ENCODE data around the gene COCH. TPM values are rescaled to one million over a fixed set of nuclear protein-coding genes. Genes with fewer than 3 reads are reported as not detected.

The COCH gene
- total RNA-seq, 1 experiment from 2014 or later: 6.7 TPM

- RAD21 ChIA-PET (ENCODE audit: low non-redundant PET in 1 of 2, low total read pairs in 2 of 2, uncharacterized antibody in 2 of 2, unreplicated experiment in 2 of 2): no interaction called here
- no peak overlapping the region for H2AFZ ChIP-seq (ENCODE audit: low read depth, low read length, poor library complexity, severe bottlenecking)
- CTCF ChIA-PET: no interaction called here
- no peak overlapping the region for H3K4me3 ChIP-seq (replicated peaks in 1 of 2; ENCODE audit: low read depth in 1 of 2, low read length in 2 of 2)
- H3K9ac ChIP-seq (ENCODE audit: low read length): no peak overlapping the region
- no peak for ATAC-seq
- H3K9me3 ChIP-seq (ENCODE audit: control insufficient read depth in 1 of 2, insufficient read depth in 1 of 2, low read depth in 1 of 2, low read length in 2 of 2): no peaks in the 10 kb centered on the region
- POLR2A ChIA-PET: no interaction called here
- H3K27ac ChIP-seq (ENCODE audit: low read depth, low read length): no peak overlapping the region
- H3K79me2 ChIP-seq (ENCODE audit: insufficient read depth, low read length): peaks cover 26% of the 10 kb centered on the region
- no peaks in the 10 kb centered on the region for H3K4me1 ChIP-seq (ENCODE audit: control insufficient read depth in 1 of 2, insufficient read depth in 2 of 2, low read length in 2 of 2)
- H4K20me1 ChIP-seq (ENCODE audit: insufficient read depth): peaks cover 11% of the 10 kb centered on the region
- peaks cover 0 to 2% of the 10 kb centered on the region in 2 experiments; a peak in 1 of 4 replicates for H3K36me3 ChIP-seq (ENCODE audit: control insufficient read depth in 1 of 2, insufficient read depth in 2 of 2, low read length in 2 of 2)
- H3K9me2 ChIP-seq (ENCODE audit: insufficient read depth): no peaks in the 10 kb centered on the region
- no TSS peak for BruUV-seq (replicated peaks)
- DNase-seq (ENCODE audit: low read depth, low spot score): no peak
- intact Hi-C loops (cut with micrococcal nuclease): no loop called here
- no peaks in the 10 kb centered on the region for H3K27me3 ChIP-seq (ENCODE audit: insufficient read depth, low read length)
- H3K4me2 ChIP-seq (ENCODE audit: low read length): no peak overlapping the region
- TF ChIP-seq ZFX (IDR thresholded peaks at IDR 0.05) (no peak), CTCF (IDR thresholded peaks at IDR 0.05 in 2 of 3, conservative IDR thresholded peaks at IDR 0.05 in 1 of 3; ENCODE audit: borderline replicate concordance in 1 of 3, insufficient read depth in 1 of 3, low read depth in 2 of 3, low read length in 2 of 3) (no peak), EGR1 (IDR thresholded peaks at IDR 0.05; ENCODE audit: low read depth) (no peak), EZH2 (IDR thresholded peaks at IDR 0.05) (no peak), FOSL1 (IDR thresholded peaks at IDR 0.05; ENCODE audit: low read depth) (no peak), TCF7L2 (IDR thresholded peaks at IDR 0.05; ENCODE audit: borderline replicate concordance, extremely low read depth, insufficient read depth, insufficient read length) (no peak), RAD21 (IDR thresholded peaks at IDR 0.05; ENCODE audit: low read depth) (no peak), CEBPB (IDR thresholded peaks at IDR 0.05; ENCODE audit: low read depth) (no peak), YY1 (IDR thresholded peaks at IDR 0.05; ENCODE audit: extremely low read depth, insufficient replicate concordance, low read depth, low read length) (no peak), SRF (IDR thresholded peaks at IDR 0.05; ENCODE audit: low read depth) (no peak), SIN3A (IDR thresholded peaks at IDR 0.05; ENCODE audit: low read depth) (no peak), EZH2phosphoT487 (IDR thresholded peaks at IDR 0.05; ENCODE audit: borderline replicate concordance) (no peak), REST (IDR thresholded peaks at IDR 0.05; ENCODE audit: low read depth) (no peak), POLR2A (IDR thresholded peaks at IDR 0.05; ENCODE audit: borderline replicate concordance, extremely low read depth, insufficient read depth, insufficient read length) (no peak), ELF1 (IDR thresholded peaks at IDR 0.05; ENCODE audit: borderline replicate concordance, low read depth) (no peak), JUND (IDR thresholded peaks at IDR 0.05) (no peak), POLR2AphosphoS5 (IDR thresholded peaks at IDR 0.05; ENCODE audit: low read depth, low read length) (no peak), SP1 (IDR thresholded peaks at IDR 0.05; ENCODE audit: low read depth) (no peak)
- TF ChIP-seq, protein P1, sequence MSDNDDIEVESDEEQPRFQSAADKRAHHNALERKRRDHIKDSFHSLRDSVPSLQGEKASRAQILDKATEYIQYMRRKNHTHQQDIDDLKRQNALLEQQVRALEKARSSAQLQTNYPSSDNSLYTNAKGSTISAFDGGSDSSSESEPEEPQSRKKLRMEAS (IDR thresholded peaks at IDR 0.05): no peak
- TF ChIP-seq, protein P2, sequence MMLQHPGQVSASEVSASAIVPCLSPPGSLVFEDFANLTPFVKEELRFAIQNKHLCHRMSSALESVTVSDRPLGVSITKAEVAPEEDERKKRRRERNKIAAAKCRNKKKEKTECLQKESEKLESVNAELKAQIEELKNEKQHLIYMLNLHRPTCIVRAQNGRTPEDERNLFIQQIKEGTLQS (IDR thresholded peaks at IDR 0.05): no peak
These were observed 46.9 kb downstream of the COCH start for GRCh38 chr14:30921305-30921704.

Measured in HCT116 (cell line).